WTC11 (cell line): Measurements from ENCODE around the gene BOC. TPM values are rescaled to one million over a fixed set of nuclear protein-coding genes. Genes with fewer than 3 reads are reported as not detected.

Experiments
- ATAC-seq: fragments of 200-7000 bp; cut with Tn5 transposase; 2 replicates; pipeline ENCODE4 v1.10.0; 2021; ENCODE audit warnings: mild to moderate bottlenecking, moderate library complexity
- CTCF ChIA-PET: fragments of 300-600 bp; sonication (Branson Sonifier 250); formaldehyde crosslinking; loops from one replicate; lab custom pipeline; 2021; ENCODE audit warnings: antibody characterized with exemption; lab: Charles Lee
- POLR2A ChIA-PET: fragments of 350-600 bp; sonication (Branson Sonifier 250); formaldehyde crosslinking; loops from one replicate; lab custom pipeline; 2021; ENCODE audit warnings: antibody characterized with exemption; lab: Charles Lee
- DNase-seq: peaks from one replicate; pipeline ENCODE4 v3.0.0; 2021; ENCODE audit warnings: low spot score
- H3K27ac Mint-ChIP-seq: 2 replicates; pipeline ENCODE4 v1.8.0; 2021; ENCODE audit warnings: mixed read lengths
- H3K27me3 Mint-ChIP-seq: 2 replicates; pipeline ENCODE4 v1.8.0; 2021; ENCODE audit warnings: low read depth, mild to moderate bottlenecking, moderate library complexity, mixed read lengths
- H3K36me3 Mint-ChIP-seq: 2 replicates; pipeline ENCODE4 v1.8.0; 2021; ENCODE audit warnings: mixed read lengths
- H3K4me1 Mint-ChIP-seq: 2 replicates; pipeline ENCODE4 v1.8.0; 2022; ENCODE audit warnings: mixed read lengths
- H3K4me3 Mint-ChIP-seq: 2 replicates; pipeline ENCODE4 v1.8.0; 2021; ENCODE audit warnings: mild to moderate bottlenecking, moderate library complexity, mixed read lengths
- H3K9me3 Mint-ChIP-seq: 2 replicates; pipeline ENCODE4 v1.8.0; 2021; ENCODE audit warnings: mixed read lengths
- E2F1 ChIP-seq: sonication (generic); formaldehyde crosslinking; IDR thresholded peaks from 2 replicates; pipeline ENCODE4 v1.8.0; 2022; ENCODE audit warnings: mild to moderate bottlenecking, missing genetic modification reagents
- ELF4 ChIP-seq: sonication (generic); formaldehyde crosslinking; IDR thresholded peaks from 2 replicates; pipeline ENCODE4 v1.8.1; 2022; ENCODE audit warnings: low read depth, mild to moderate bottlenecking, moderate library complexity, missing genetic modification reagents
- FOXJ3 ChIP-seq: sonication (generic); formaldehyde crosslinking; IDR thresholded peaks from 2 replicates; pipeline ENCODE4 v1.9.0; 2021; ENCODE audit warnings: missing genetic modification reagents, mild to moderate bottlenecking, borderline replicate concordance
- HMGA2 ChIP-seq: fragments of 250-450 bp; sonication (Bioruptor Pico); IDR thresholded peaks from 2 replicates; pipeline ENCODE4 v1.4.0; 2021; ENCODE audit warnings: mild to moderate bottlenecking, moderate library complexity
- USF1 ChIP-seq: sonication (generic); formaldehyde crosslinking; IDR thresholded peaks from 2 replicates; pipeline ENCODE4 v1.8.0; 2022; ENCODE audit warnings: mild to moderate bottlenecking, missing genetic modification reagents
- ZMAT4 ChIP-seq: fragments of 250-450 bp; sonication (Bioruptor Pico); IDR thresholded peaks from 2 replicates; pipeline ENCODE4 v1.9.0; 2021; ENCODE audit warnings: mild to moderate bottlenecking
- ZNF263 ChIP-seq: sonication (generic); formaldehyde crosslinking; IDR thresholded peaks from 2 replicates; pipeline ENCODE4 v1.8.1; 2022; ENCODE audit warnings: low read depth, mild to moderate bottlenecking, moderate library complexity, missing genetic modification reagents
- ZNF281 ChIP-seq: sonication (generic); formaldehyde crosslinking; IDR thresholded peaks from 2 replicates; pipeline ENCODE4 v1.8.0; 2023; ENCODE audit warnings: mild to moderate bottlenecking, missing genetic modification reagents
- total RNA-seq: library from RNA; stranded (reverse); gene quantifications from 3 replicates; pipeline ENCODE4 v1.2.3, GENCODE V29; 2021
- TF ChIP-seq, protein P1 (sequence below): sonication (generic); formaldehyde crosslinking; IDR thresholded peaks from 2 replicates; pipeline ENCODE4 v1.8.0; 2023; ENCODE audit warnings: missing genetic modification reagents, mild to moderate bottlenecking, borderline replicate concordance
- TF ChIP-seq, protein P2 (sequence below): sonication (generic); formaldehyde crosslinking; IDR thresholded peaks from 2 replicates; pipeline ENCODE4 v1.8.0; 2022; ENCODE audit warnings: missing genetic modification reagents

Gene BOC
- total RNA-seq, 1 experiment from 2014 or later, result 8.0 TPM

- TF ChIP-seq USF1 (CRISPR knock-in tag), result no peak
- TF ChIP-seq, protein P1, sequence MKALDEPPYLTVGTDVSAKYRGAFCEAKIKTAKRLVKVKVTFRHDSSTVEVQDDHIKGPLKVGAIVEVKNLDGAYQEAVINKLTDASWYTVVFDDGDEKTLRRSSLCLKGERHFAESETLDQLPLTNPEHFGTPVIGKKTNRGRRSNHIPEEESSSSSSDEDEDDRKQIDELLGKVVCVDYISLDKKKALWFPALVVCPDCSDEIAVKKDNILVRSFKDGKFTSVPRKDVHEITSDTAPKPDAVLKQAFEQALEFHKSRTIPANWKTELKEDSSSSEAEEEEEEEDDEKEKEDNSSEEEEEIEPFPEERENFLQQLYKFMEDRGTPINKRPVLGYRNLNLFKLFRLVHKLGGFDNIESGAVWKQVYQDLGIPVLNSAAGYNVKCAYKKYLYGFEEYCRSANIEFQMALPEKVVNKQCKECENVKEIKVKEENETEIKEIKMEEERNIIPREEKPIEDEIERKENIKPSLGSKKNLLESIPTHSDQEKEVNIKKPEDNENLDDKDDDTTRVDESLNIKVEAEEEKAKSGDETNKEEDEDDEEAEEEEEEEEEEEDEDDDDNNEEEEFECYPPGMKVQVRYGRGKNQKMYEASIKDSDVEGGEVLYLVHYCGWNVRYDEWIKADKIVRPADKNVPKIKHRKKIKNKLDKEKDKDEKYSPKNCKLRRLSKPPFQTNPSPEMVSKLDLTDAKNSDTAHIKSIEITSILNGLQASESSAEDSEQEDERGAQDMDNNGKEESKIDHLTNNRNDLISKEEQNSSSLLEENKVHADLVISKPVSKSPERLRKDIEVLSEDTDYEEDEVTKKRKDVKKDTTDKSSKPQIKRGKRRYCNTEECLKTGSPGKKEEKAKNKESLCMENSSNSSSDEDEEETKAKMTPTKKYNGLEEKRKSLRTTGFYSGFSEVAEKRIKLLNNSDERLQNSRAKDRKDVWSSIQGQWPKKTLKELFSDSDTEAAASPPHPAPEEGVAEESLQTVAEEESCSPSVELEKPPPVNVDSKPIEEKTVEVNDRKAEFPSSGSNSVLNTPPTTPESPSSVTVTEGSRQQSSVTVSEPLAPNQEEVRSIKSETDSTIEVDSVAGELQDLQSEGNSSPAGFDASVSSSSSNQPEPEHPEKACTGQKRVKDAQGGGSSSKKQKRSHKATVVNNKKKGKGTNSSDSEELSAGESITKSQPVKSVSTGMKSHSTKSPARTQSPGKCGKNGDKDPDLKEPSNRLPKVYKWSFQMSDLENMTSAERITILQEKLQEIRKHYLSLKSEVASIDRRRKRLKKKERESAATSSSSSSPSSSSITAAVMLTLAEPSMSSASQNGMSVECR (CRISPR knock-in tag), result no peak
- TF ChIP-seq ZNF263, result no peak
- TF ChIP-seq HMGA2, result no peak
- no peak for TF ChIP-seq E2F1 (CRISPR knock-in tag)
- TF ChIP-seq ELF4, result no peak
- TF ChIP-seq, all 79 proteins: peak for 0
These were observed 118.4 kb downstream of the BOC start (continued) for GRCh38 chr3:113329757-113330156.

DNA sequence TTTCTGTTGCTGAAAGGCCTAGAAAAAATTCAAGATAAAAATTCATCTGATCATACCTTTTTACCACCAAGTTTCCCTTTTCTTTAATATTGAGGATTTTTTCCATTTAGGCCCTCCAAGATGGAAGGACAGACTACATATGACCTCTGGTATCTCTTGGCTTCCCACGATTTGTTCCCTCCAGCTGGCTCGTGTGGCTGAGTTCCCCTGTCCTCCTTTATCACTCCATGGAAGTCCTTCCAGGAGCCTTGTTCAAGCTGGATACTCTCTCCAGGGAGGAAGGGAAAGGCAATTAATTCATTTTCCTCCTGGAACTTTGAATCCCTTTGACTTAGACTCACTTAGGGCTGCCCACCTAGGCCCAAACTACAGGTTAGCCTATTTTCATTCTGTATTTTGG lies 119.4 kb downstream of the BOC start:
- Mint-ChIP-seq H3K9me3 (no peaks in the 10 kb centered on the region), H3K36me3 (no peaks in the 10 kb centered on the region), H3K4me1 (no peaks in the 10 kb centered on the region), H3K27me3 (no peaks in the 10 kb centered on the region; the same call in 1 of the 2 replicates), H3K4me3 (no peak overlapping the region), H3K27ac (no peak overlapping the region)
- ChIA-PET CTCF (no interaction called here), POLR2A (no interaction called here)
- ATAC-seq, result no peak
- no peak for TF ChIP-seq ZMAT4
- TF ChIP-seq, protein P2, sequence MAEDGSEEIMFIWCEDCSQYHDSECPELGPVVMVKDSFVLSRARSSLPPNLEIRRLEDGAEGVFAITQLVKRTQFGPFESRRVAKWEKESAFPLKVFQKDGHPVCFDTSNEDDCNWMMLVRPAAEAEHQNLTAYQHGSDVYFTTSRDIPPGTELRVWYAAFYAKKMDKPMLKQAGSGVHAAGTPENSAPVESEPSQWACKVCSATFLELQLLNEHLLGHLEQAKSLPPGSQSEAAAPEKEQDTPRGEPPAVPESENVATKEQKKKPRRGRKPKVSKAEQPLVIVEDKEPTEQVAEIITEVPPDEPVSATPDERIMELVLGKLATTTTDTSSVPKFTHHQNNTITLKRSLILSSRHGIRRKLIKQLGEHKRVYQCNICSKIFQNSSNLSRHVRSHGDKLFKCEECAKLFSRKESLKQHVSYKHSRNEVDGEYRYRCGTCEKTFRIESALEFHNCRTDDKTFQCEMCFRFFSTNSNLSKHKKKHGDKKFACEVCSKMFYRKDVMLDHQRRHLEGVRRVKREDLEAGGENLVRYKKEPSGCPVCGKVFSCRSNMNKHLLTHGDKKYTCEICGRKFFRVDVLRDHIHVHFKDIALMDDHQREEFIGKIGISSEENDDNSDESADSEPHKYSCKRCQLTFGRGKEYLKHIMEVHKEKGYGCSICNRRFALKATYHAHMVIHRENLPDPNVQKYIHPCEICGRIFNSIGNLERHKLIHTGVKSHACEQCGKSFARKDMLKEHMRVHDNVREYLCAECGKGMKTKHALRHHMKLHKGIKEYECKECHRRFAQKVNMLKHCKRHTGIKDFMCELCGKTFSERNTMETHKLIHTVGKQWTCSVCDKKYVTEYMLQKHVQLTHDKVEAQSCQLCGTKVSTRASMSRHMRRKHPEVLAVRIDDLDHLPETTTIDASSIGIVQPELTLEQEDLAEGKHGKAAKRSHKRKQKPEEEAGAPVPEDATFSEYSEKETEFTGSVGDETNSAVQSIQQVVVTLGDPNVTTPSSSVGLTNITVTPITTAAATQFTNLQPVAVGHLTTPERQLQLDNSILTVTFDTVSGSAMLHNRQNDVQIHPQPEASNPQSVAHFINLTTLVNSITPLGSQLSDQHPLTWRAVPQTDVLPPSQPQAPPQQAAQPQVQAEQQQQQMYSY (CRISPR knock-in tag), result no peak
- TF ChIP-seq FOXJ3 (CRISPR knock-in tag), result no peak
- TF ChIP-seq ZNF281 (CRISPR knock-in tag), result no peak
- DNase-seq, result no peak
